ENCODE measurements around the gene CDK9.

The CDK9 gene

GRCh38 chr9:127814619-127815511, 29.0 kb downstream of the CDK9 start:
- TF ChIP-seq CTCF (conservative IDR thresholded peaks at IDR 0.05) = no peak

GRCh38 chr9:127815512-127816361, 29.9 kb downstream of the CDK9 start:
- H3K27ac ChIP-seq = no peak overlapping the region
- TF ChIP-seq CTCF (conservative IDR thresholded peaks at IDR 0.05) = no peak

More at GRCh38 chr9:127814619-127815511, 29.0 kb downstream of the CDK9 start:
- no peak overlapping the region for H3K27ac ChIP-seq

GRCh38 chr9:127816362-127816725, 30.5 kb downstream of the CDK9 start:
- TF ChIP-seq CTCF (conservative IDR thresholded peaks at IDR 0.05) = no peak
- no peak overlapping the region for H3K27ac ChIP-seq

GRCh38 chr9:127816728-127817127, 30.9 kb downstream of the CDK9 start:
- no peak overlapping the region for H3K27ac ChIP-seq
- TF ChIP-seq CTCF (conservative IDR thresholded peaks at IDR 0.05) = no peak

GRCh38 chr9:127817881-127818434, 32.1 kb downstream of the CDK9 start:
- TF ChIP-seq CTCF (conservative IDR thresholded peaks at IDR 0.05) = no peak
- H3K27ac ChIP-seq = no peak overlapping the region

- no peak for TF ChIP-seq CTCF (conservative IDR thresholded peaks at IDR 0.05)
- no peak overlapping the region for H3K27ac ChIP-seq
Measured at GRCh38 chr9:127818574-127818973, 32.7 kb downstream of the CDK9 start.

GRCh38 chr9:127822108-127822507, 36.3 kb downstream of the CDK9 start:
- no peak for TF ChIP-seq CTCF (conservative IDR thresholded peaks at IDR 0.05)
- H3K27ac ChIP-seq = peak overlapping the region; percentile 9; the same call in 1 of the 2 replicates

All from VCaP (cell line).